Stimulated activated CD8-positive, alpha-beta memory T cell treated with anti-CD3 and anti-CD28 coated beads, Interleukin-4, amount 100 ng/mL, for 48 hours (primary cell): ENCODE measurements around the gene SLC22A1.
"Not testable (repeated sequence)": the region's sequence is repeated elsewhere in the genome, so short reads cannot be mapped to it uniquely, and the experiment has no call there.

Source experiments
- DNase-seq: peaks from one replicate; pipeline ENCODE4 v3.0.0-alpha.2; 2020

Gene SLC22A1

GRCh38 chr6:160121558-160121957 lies at the start of gene SLC22A1:
Gene SLC22A1, plus strand, starts transcription at chr6:160121815. Its CDS starts 121 bp downstream, at chr6:160121936.
- DNase-seq = no peak

GRCh38 chr6:160073272-160073671 lies 48.3 kb upstream of the SLC22A1 start:
- no peak for DNase-seq

GRCh38 chr6:160076009-160076408 lies 45.6 kb upstream of the SLC22A1 start:
- no peak for DNase-seq

GRCh38 chr6:160077024-160077423 lies 44.6 kb upstream of the SLC22A1 start:
- no peak for DNase-seq

GRCh38 chr6:160077526-160077925 lies 44.1 kb upstream of the SLC22A1 start:
- no peak for DNase-seq

GRCh38 chr6:160078883-160079685 lies 42.5 kb upstream of the SLC22A1 start:
- DNase-seq = no peak

- DNase-seq = no peak
Measured at GRCh38 chr6:160079686-160080043, 42.0 kb upstream of the SLC22A1 start.

GRCh38 chr6:160080097-160080496 lies 41.5 kb upstream of the SLC22A1 start:
- DNase-seq = no peak

- DNase-seq = no peak
Measured at GRCh38 chr6:160081398-160081797, 40.2 kb upstream of the SLC22A1 start.

GRCh38 chr6:160082627-160083026 lies 39.0 kb upstream of the SLC22A1 start:
- DNase-seq = no peak

GRCh38 chr6:160084198-160084776 lies 37.3 kb upstream of the SLC22A1 start:
- no peak for DNase-seq

- no peak for DNase-seq
Measured at GRCh38 chr6:160085226-160085625, 36.4 kb upstream of the SLC22A1 start.

GRCh38 chr6:160085713-160086505 lies 35.7 kb upstream of the SLC22A1 start:
- DNase-seq = no peak

- no peak for DNase-seq
Measured at GRCh38 chr6:160086754-160087153, 34.9 kb upstream of the SLC22A1 start.

- DNase-seq = no peak
Measured at GRCh38 chr6:160088069-160088783, 33.4 kb upstream of the SLC22A1 start.

GRCh38 chr6:160088784-160089533 lies 32.7 kb upstream of the SLC22A1 start:
- no peak for DNase-seq

- DNase-seq = no peak
Measured at GRCh38 chr6:160089534-160089897, 32.1 kb upstream of the SLC22A1 start.

GRCh38 chr6:160090442-160091239 lies 31.0 kb upstream of the SLC22A1 start:
- DNase-seq = not testable (repeated sequence)

- DNase-seq = not testable (repeated sequence)
Measured at GRCh38 chr6:160092176-160092575, 29.4 kb upstream of the SLC22A1 start.

- DNase-seq = no peak
Measured at GRCh38 chr6:160092602-160093001, 29.0 kb upstream of the SLC22A1 start.

GRCh38 chr6:160093061-160093460 lies 28.6 kb upstream of the SLC22A1 start:
- no peak for DNase-seq

GRCh38 chr6:160093946-160094345 lies 27.7 kb upstream of the SLC22A1 start:
- no peak for DNase-seq
